ENCODE data around the gene CLDN17.

The CLDN17 gene, protein sequence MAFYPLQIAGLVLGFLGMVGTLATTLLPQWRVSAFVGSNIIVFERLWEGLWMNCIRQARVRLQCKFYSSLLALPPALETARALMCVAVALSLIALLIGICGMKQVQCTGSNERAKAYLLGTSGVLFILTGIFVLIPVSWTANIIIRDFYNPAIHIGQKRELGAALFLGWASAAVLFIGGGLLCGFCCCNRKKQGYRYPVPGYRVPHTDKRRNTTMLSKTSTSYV

DNA sequence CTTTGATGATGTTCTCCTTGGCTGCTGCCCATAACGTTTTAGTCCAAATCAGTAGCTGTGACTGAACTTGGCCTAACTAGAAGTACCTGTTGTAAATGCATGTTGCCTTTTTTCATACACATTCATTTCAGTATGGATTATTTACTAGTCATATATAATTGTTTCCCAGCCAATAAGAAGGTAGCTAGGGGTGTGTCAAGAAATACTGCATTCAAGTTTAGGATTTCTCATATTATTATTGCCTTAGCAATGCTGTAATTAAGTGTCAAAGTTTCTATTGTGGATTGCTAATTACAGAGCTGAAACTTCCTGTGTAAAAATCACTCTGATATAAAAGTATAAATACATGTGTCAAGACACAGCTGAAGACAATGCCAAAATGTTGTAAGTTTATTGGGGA, at the start of gene CLDN17:
Gene CLDN17 (minus strand): TSS at position 101 of the 400 bp plus-strand sequence. CDS start 188 bp downstream, outside the sequence.
- H3K9me3 ChIP-seq (ENCODE audit: control insufficient read depth in 1 of 2, low read length in 2 of 2), result no peaks in the 10 kb centered on the region
- no peak within 1 kb of the TSS for H3K27ac ChIP-seq (ENCODE audit: low read length)
- no peak within 1 kb of the TSS for H3K4me3 ChIP-seq (ENCODE audit: low read depth in 1 of 2, low read length in 2 of 2)
- H3K27me3 ChIP-seq (ENCODE audit: low read depth, low read length), result no peaks in the 10 kb centered on the region
- H3K4me1 ChIP-seq (ENCODE audit: control insufficient read depth in 1 of 2, insufficient read depth in 2 of 2, low read length in 2 of 2), result no peaks in the 10 kb centered on the region
- no peaks in the 10 kb centered on the region for H3K36me3 ChIP-seq (ENCODE audit: control insufficient read depth in 1 of 2, insufficient read depth in 2 of 2, low read length in 2 of 2)

- H3K27ac ChIP-seq (ENCODE audit: low read length), result no peak within 1 kb of the TSS
- H3K9me3 ChIP-seq (ENCODE audit: control insufficient read depth in 1 of 2, low read length in 2 of 2), result no peaks in the 10 kb centered on the region
- no peaks in the 10 kb centered on the region for H3K36me3 ChIP-seq (ENCODE audit: control insufficient read depth in 1 of 2, insufficient read depth in 2 of 2, low read length in 2 of 2)
- no peaks in the 10 kb centered on the region for H3K27me3 ChIP-seq (ENCODE audit: low read depth, low read length)
- H3K4me1 ChIP-seq (ENCODE audit: control insufficient read depth in 1 of 2, insufficient read depth in 2 of 2, low read length in 2 of 2), result no peaks in the 10 kb centered on the region
- H3K4me3 ChIP-seq (ENCODE audit: low read depth in 1 of 2, low read length in 2 of 2), result no peak within 1 kb of the TSS
Measured at GRCh38 chr21:30216041-30216723, 49.6 kb upstream of the CLDN17 start, which contains the start of gene CLDN8. TSS of gene CLDN8 (minus strand) at chr21:30216097. CDS start at chr21:30215925, 172 bp downstream.

DNA sequence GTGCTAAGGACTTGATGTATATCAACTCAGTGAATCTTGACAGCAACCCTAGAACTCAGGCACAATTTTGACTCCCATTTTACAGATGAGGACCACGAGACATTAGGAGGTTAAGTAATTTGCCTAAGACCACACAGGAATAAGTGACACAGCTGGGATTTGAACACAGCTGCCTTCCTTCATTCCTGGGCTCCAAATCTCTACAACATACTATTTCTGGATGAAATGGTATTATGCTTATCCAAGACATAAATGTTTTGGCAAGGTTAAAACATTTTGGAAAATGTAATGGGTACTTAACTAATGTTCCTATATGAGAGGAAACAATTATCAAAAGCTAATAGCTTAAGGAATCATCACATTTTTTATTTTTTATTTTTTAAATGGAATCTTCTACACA, 44.5 kb upstream of the CLDN17 start:
- H3K4me3 ChIP-seq (ENCODE audit: low read depth in 1 of 2, low read length in 2 of 2), result no peak overlapping the region
- no peak overlapping the region for H3K27ac ChIP-seq (ENCODE audit: low read length)
- no peaks in the 10 kb centered on the region for H3K4me1 ChIP-seq (ENCODE audit: control insufficient read depth in 1 of 2, insufficient read depth in 2 of 2, low read length in 2 of 2)
- no peaks in the 10 kb centered on the region for H3K27me3 ChIP-seq (ENCODE audit: low read depth, low read length)
- H3K36me3 ChIP-seq (ENCODE audit: control insufficient read depth in 1 of 2, insufficient read depth in 2 of 2, low read length in 2 of 2), result no peaks in the 10 kb centered on the region
- H3K9me3 ChIP-seq (ENCODE audit: control insufficient read depth in 1 of 2, low read length in 2 of 2), result no peaks in the 10 kb centered on the region

DNA sequence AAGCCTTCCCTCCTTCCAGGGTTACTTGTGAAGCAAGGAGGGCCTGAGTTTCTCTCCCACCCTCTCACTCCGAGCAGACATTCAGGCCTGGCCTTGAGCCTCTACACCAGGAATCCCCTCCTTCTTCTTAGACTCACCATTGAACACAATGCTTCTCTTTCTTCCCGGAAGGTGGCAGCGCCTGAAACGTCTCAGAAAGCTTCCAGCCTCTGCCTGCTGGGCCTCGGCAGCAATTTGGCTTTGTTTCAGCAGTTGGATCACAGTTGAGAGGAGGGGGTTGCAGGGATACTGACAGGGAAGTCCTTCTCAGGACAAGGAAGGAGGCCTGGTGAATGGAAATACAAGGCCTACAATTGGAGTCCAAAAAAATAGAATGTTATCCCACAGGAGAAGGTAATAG, 43.0 kb upstream of the CLDN17 start:
- Histone ChIP-seq H3K27me3 (ENCODE audit: low read depth, low read length) (no peaks in the 10 kb centered on the region), H3K36me3 (ENCODE audit: control insufficient read depth in 1 of 2, insufficient read depth in 2 of 2, low read length in 2 of 2) (no peaks in the 10 kb centered on the region)

DNA sequence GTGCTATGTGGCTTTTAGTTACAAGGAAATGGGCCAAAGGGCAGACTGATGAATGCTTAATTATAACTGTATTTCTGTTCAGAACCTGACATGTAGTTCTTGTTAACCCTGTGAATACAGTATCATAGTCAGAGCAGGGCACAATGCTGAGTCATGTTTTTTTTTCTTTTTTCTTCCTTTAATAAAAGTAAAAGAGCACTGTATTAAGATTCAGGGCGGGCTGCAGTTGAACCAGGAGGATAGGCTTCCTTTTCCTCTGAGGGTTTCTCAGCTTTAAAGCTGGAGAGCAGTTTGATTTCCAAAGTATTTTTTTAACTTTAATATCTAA, 40.6 kb upstream of the CLDN17 start:
- H3K4me1 ChIP-seq (ENCODE audit: control insufficient read depth in 1 of 2, insufficient read depth in 2 of 2, low read length in 2 of 2), result no peaks in the 10 kb centered on the region

More for the DNA sequence above, 43.0 kb upstream of the CLDN17 start:
- Histone ChIP-seq H3K27ac (ENCODE audit: low read length) (no peak overlapping the region), H3K4me1 (ENCODE audit: control insufficient read depth in 1 of 2, insufficient read depth in 2 of 2, low read length in 2 of 2) (no peaks in the 10 kb centered on the region), H3K4me3 (ENCODE audit: low read depth in 1 of 2, low read length in 2 of 2) (no peak overlapping the region), H3K9me3 (ENCODE audit: control insufficient read depth in 1 of 2, low read length in 2 of 2) (no peaks in the 10 kb centered on the region)

DNA sequence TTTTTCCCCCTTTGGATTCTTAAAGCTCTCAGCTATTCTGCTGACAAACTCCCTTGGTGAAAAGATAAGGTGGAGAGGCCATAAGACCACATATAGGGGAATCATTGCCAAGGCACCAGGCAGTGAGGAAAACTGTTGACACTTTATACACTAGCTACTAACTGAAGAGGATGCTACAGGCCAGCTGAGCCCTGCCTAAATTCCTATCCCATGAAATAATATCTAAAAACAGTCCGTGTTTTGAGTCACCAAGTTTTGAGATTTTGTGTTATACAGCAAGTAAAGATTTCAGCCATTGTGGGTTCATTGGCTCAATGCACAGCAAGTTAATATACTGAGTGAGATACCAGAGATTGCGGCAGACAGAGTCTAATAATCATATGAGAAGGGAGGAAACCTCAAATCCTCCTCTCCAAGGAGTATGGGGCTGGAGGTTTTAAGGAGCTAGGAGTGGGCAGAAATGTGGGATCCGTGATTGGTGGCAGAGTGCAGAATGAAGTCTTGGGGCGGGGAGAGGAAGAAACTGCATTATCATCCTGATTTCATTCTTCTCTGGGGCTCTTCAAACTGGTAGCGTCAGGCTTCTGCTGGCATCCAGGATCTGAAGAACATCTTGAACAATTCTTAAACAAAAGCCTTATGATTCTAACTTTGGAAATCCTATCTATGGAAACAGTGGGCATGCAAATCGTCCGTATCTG, 40.1 kb upstream of the CLDN17 start:
- H3K36me3 ChIP-seq (ENCODE audit: control insufficient read depth in 1 of 2, insufficient read depth in 2 of 2, low read length in 2 of 2), result no peaks in the 10 kb centered on the region
- no peaks in the 10 kb centered on the region for H3K9me3 ChIP-seq (ENCODE audit: control insufficient read depth in 1 of 2, low read length in 2 of 2)
- no peaks in the 10 kb centered on the region for H3K27me3 ChIP-seq (ENCODE audit: low read depth, low read length)
- H3K27ac ChIP-seq (ENCODE audit: low read length), result no peak overlapping the region
- H3K4me1 ChIP-seq (ENCODE audit: control insufficient read depth in 1 of 2, insufficient read depth in 2 of 2, low read length in 2 of 2), result no peaks in the 10 kb centered on the region
- no peak overlapping the region for H3K4me3 ChIP-seq (ENCODE audit: low read depth in 1 of 2, low read length in 2 of 2)

More for the DNA sequence above, 40.6 kb upstream of the CLDN17 start:
- no peaks in the 10 kb centered on the region for H3K9me3 ChIP-seq (ENCODE audit: control insufficient read depth in 1 of 2, low read length in 2 of 2)
- H3K36me3 ChIP-seq (ENCODE audit: control insufficient read depth in 1 of 2, insufficient read depth in 2 of 2, low read length in 2 of 2), result no peaks in the 10 kb centered on the region
- no peaks in the 10 kb centered on the region for H3K27me3 ChIP-seq (ENCODE audit: low read depth, low read length)
- no peak overlapping the region for H3K27ac ChIP-seq (ENCODE audit: low read length)
- no peak overlapping the region for H3K4me3 ChIP-seq (ENCODE audit: low read depth in 1 of 2, low read length in 2 of 2)

- Histone ChIP-seq H3K27ac (ENCODE audit: low read length) (no peak overlapping the region), H3K27me3 (ENCODE audit: low read depth, low read length) (no peaks in the 10 kb centered on the region), H3K9me3 (ENCODE audit: control insufficient read depth in 1 of 2, low read length in 2 of 2) (no peaks in the 10 kb centered on the region), H3K36me3 (ENCODE audit: control insufficient read depth in 1 of 2, insufficient read depth in 2 of 2, low read length in 2 of 2) (no peaks in the 10 kb centered on the region), H3K4me3 (ENCODE audit: low read depth in 1 of 2, low read length in 2 of 2) (no peak overlapping the region), H3K4me1 (ENCODE audit: control insufficient read depth in 1 of 2, insufficient read depth in 2 of 2, low read length in 2 of 2) (no peaks in the 10 kb centered on the region)
Measured at GRCh38 chr21:30200000-30200399, 33.4 kb upstream of the CLDN17 start.

DNA sequence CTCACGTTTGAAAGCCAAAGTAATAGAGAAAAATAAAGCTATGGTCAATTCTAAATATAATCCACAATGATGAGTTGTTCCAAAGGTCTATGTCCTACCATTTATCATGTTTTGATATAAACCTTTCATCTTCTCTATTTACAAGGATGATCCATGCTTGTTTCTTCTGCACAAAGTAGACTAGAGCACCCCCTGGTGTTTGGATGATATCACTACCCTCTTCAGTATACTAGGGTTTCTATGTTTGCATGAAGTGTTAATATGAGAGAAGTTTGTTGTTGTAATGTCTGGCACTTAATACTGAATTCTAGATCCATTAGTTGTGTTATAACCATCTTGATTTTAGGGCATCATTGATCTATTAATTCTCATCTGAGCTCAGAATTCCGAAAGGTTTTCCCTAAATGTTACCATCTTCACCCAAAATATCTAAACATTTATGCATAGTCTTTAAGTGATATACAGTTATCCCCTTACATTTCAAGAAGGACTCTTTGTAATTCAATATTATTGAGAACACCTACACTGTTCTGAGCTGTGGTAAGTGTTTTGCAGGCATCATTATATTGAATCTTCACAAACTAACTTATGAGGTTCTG, 28.2 kb upstream of the CLDN17 start:
- Histone ChIP-seq H3K9me3 (ENCODE audit: control insufficient read depth in 1 of 2, low read length in 2 of 2) (no peaks in the 10 kb centered on the region), H3K36me3 (ENCODE audit: control insufficient read depth in 1 of 2, insufficient read depth in 2 of 2, low read length in 2 of 2) (no peaks in the 10 kb centered on the region), H3K27me3 (ENCODE audit: low read depth, low read length) (no peaks in the 10 kb centered on the region), H3K4me1 (ENCODE audit: control insufficient read depth in 1 of 2, insufficient read depth in 2 of 2, low read length in 2 of 2) (no peaks in the 10 kb centered on the region), H3K27ac (ENCODE audit: low read length) (no peak overlapping the region), H3K4me3 (ENCODE audit: low read depth in 1 of 2, low read length in 2 of 2) (no peak overlapping the region)

DNA sequence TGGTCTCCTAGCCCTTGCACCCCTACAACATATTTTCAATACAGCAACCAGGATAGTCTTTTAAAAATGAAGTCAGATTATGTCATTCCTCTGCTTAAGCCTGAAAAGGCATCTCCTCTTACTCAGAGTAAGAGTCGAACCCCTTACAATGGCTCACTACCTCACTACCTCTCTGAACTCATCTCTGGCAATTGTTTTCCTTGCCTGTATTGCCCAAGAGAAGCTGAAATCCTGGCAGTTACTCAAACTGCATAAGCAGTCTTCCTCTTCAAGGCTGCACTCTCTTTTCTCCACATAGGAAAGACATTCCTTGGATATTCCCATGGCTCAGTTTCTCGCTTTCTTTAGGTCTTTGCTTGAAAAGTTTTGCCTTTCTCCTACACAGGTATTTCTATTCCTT, 26.6 kb upstream of the CLDN17 start:
- H3K9me3 ChIP-seq (ENCODE audit: control insufficient read depth in 1 of 2, low read length in 2 of 2), result no peaks in the 10 kb centered on the region
- H3K4me3 ChIP-seq (ENCODE audit: low read depth in 1 of 2, low read length in 2 of 2), result no peak overlapping the region
- no peaks in the 10 kb centered on the region for H3K27me3 ChIP-seq (ENCODE audit: low read depth, low read length)
- no peak overlapping the region for H3K27ac ChIP-seq (ENCODE audit: low read length)
- H3K4me1 ChIP-seq (ENCODE audit: control insufficient read depth in 1 of 2, insufficient read depth in 2 of 2, low read length in 2 of 2), result no peaks in the 10 kb centered on the region
- H3K36me3 ChIP-seq (ENCODE audit: control insufficient read depth in 1 of 2, insufficient read depth in 2 of 2, low read length in 2 of 2), result no peaks in the 10 kb centered on the region

GRCh38 chr21:30190554-30190953, 23.9 kb upstream of the CLDN17 start:
- Histone ChIP-seq H3K27ac (ENCODE audit: low read length) (no peak overlapping the region), H3K9me3 (ENCODE audit: control insufficient read depth in 1 of 2, low read length in 2 of 2) (no peaks in the 10 kb centered on the region), H3K27me3 (ENCODE audit: low read depth, low read length) (no peaks in the 10 kb centered on the region), H3K4me3 (ENCODE audit: low read depth in 1 of 2, low read length in 2 of 2) (no peak overlapping the region), H3K36me3 (ENCODE audit: control insufficient read depth in 1 of 2, insufficient read depth in 2 of 2, low read length in 2 of 2) (no peaks in the 10 kb centered on the region), H3K4me1 (ENCODE audit: control insufficient read depth in 1 of 2, insufficient read depth in 2 of 2, low read length in 2 of 2) (no peaks in the 10 kb centered on the region)

DNA sequence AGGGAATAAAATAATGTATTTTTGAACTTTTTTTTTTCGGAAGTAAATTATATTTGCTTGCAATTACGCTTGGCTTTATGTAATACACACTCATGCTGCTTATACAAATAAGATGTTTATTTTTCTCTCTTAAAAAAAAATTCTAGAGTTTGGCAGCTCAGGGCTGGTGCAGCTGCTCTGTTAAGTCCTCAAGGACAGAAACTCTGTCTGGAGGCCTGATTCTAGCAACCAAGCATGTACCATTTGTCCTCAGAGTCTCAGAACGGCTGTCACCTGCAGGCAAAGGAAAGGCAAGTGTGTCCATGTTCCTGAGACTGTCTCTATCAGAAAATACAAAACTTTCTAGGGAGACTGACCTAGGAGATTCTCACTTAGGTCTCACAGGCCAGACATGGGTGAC, 23.2 kb upstream of the CLDN17 start:
- no peaks in the 10 kb centered on the region for H3K4me1 ChIP-seq (ENCODE audit: control insufficient read depth in 1 of 2, insufficient read depth in 2 of 2, low read length in 2 of 2)
- H3K36me3 ChIP-seq (ENCODE audit: control insufficient read depth in 1 of 2, insufficient read depth in 2 of 2, low read length in 2 of 2), result no peaks in the 10 kb centered on the region
- H3K27ac ChIP-seq (ENCODE audit: low read length), result no peak overlapping the region
- H3K27me3 ChIP-seq (ENCODE audit: low read depth, low read length), result no peaks in the 10 kb centered on the region
- H3K9me3 ChIP-seq (ENCODE audit: control insufficient read depth in 1 of 2, low read length in 2 of 2), result no peaks in the 10 kb centered on the region
- H3K4me3 ChIP-seq (ENCODE audit: low read depth in 1 of 2, low read length in 2 of 2), result no peak overlapping the region
